Cardiac muscle cell (in vitro differentiated cells and primary cell): ENCODE data around the gene NPLOC4. TPM values are rescaled to one million over a fixed set of nuclear protein-coding genes. Genes with fewer than 3 reads are reported as not detected.

ENCODE experiments used
- DNase-seq, 2 donors: peaks; one replicate each; pipeline versions ENCODE4 v3.0.0 to v3.0.0-alpha.2; 2010 to 2017; ENCODE audit warnings: low read depth in 1 of 2, low spot score in 1 of 2
- H3K27ac ChIP-seq: fragments of 200-600 bp; sonication (generic); 2 replicates; pipeline ENCODE4 v1.5.1; 2016
- H3K27me3 ChIP-seq: fragments of 200-600 bp; sonication (generic); 2 replicates; pipeline ENCODE4 v1.6.0; 2016; ENCODE audit warnings: control low read depth
- H3K36me3 ChIP-seq: fragments of 200-600 bp; sonication (generic); 2 replicates; pipeline ENCODE4 v1.5.1; 2016; ENCODE audit warnings: control low read depth
- H3K4me1 ChIP-seq: fragments of 200-600 bp; sonication (generic); 2 replicates; pipeline ENCODE4 v1.8.1; 2017; ENCODE audit warnings: low read depth, mild to moderate bottlenecking, mixed run types
- H3K4me3 ChIP-seq: fragments of 200-600 bp; sonication (generic); 2 replicates; pipeline ENCODE4 v1.5.1; 2016; ENCODE audit warnings: mild to moderate bottlenecking
- H3K9me3 ChIP-seq: fragments of 200-600 bp; sonication (generic); 2 replicates; pipeline ENCODE4 v1.5.1; 2017; ENCODE audit warnings: low read depth, mild to moderate bottlenecking, control low read depth
- polyA plus RNA-seq: library from polyadenylated mRNA; unstranded; fragments of >200 nt; fragmentation: Nextera tagmentation; extraction: Ambion mirVana; gene quantifications from 2 replicates; pipeline ENCODE4 v1.2.1, GENCODE V29; 2016
- total RNA-seq: library from RNA; depleted of rRNA; stranded (reverse); fragments of >200 nt; gene quantifications from 2 replicates; pipeline ENCODE4 v1.2.3, GENCODE V29; 2016
- TF ChIP-seq, protein P1 (sequence below): IDR thresholded peaks from 2 replicates; pipeline ENCODE4 v1.5.1; 2012; ENCODE audit warnings: low read depth, mild to moderate bottlenecking, low read length

NPLOC4 gene
- total and polyA plus RNA-seq, 2 experiments from 2014 or later, result 51.5 to 53.8 TPM

DNA sequence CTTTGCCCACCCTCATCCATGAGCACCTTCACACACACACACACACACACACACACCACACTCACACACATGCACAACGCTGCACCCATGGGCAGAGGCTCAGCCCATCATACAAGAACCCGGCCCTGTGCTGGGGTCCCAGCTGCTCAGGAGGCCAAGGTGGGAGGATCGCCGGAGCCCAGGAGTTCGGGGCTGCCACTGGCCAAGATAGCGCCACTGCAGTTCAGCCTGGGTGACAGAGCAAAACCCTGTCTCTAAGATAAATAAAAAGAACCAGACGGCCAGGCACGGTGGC, 112.1 kb downstream of the NPLOC4 start:
- Histone ChIP-seq H3K27ac (no peak overlapping the region), H3K27me3 (peaks cover 5% of the 10 kb centered on the region), H3K4me1 (peaks cover 14% of the 10 kb centered on the region), H3K9me3 (no peaks in the 10 kb centered on the region), H3K36me3 (no peaks in the 10 kb centered on the region), H3K4me3 (no peak overlapping the region)
- TF ChIP-seq, protein P1, sequence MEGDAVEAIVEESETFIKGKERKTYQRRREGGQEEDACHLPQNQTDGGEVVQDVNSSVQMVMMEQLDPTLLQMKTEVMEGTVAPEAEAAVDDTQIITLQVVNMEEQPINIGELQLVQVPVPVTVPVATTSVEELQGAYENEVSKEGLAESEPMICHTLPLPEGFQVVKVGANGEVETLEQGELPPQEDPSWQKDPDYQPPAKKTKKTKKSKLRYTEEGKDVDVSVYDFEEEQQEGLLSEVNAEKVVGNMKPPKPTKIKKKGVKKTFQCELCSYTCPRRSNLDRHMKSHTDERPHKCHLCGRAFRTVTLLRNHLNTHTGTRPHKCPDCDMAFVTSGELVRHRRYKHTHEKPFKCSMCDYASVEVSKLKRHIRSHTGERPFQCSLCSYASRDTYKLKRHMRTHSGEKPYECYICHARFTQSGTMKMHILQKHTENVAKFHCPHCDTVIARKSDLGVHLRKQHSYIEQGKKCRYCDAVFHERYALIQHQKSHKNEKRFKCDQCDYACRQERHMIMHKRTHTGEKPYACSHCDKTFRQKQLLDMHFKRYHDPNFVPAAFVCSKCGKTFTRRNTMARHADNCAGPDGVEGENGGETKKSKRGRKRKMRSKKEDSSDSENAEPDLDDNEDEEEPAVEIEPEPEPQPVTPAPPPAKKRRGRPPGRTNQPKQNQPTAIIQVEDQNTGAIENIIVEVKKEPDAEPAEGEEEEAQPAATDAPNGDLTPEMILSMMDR, result no peak
- no peak for DNase-seq

- no peak for DNase-seq
- no peaks in the 10 kb centered on the region for H3K9me3 ChIP-seq
- peaks cover 5% of the 10 kb centered on the region for H3K27me3 ChIP-seq
- peaks cover 18% of the 10 kb centered on the region for H3K4me1 ChIP-seq
- no peak overlapping the region for H3K4me3 ChIP-seq
- H3K36me3 ChIP-seq, result no peaks in the 10 kb centered on the region
- TF ChIP-seq, protein P1, result no peak
- H3K27ac ChIP-seq, result no peak overlapping the region
Observed at GRCh38 chr17:81524039-81524864, 112.7 kb downstream of the NPLOC4 start.

DNA sequence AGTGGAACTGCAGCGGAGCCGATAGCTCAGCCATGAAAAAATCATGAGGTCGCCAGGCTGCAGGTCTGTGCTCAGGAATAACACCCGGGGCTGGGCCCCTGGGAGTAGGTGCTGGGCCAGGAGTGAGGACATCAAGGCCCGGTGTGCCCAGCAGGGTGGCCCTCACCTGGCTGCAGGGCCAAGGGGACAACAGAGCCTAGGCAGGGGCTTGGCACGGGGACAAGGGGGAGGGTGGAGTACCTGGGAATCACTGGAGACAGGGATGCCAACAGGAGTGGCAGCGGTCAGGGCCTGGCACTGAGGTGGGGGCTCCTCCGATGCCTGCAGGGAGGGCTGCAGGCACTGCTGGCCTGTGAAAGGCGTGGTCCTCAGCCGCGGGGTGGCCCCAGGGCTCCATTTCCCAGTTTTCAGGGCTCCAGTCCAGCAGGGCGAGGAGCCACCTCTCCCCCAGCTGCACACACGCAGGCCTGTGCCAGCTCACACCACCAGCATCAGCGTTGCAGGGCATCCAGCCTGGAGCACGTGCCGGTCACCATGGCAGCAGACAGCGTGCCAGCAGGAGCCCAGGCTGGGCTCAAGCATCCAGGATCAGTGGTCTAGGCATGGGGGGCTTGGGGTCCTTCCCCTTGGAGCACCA, 113.4 kb downstream of the NPLOC4 start:
- Histone ChIP-seq H3K27ac (no peak overlapping the region), H3K36me3 (no peaks in the 10 kb centered on the region), H3K4me3 (no peak overlapping the region), H3K9me3 (no peaks in the 10 kb centered on the region), H3K27me3 (peaks cover 5% of the 10 kb centered on the region), H3K4me1 (peaks cover 20% of the 10 kb centered on the region)
- TF ChIP-seq, protein P1, result no peak
- peak in 1 of 2 donors; percentile 27 for DNase-seq

- TF ChIP-seq, protein P1, result peak; percentile 50
- Histone ChIP-seq H3K27ac (no peak overlapping the region), H3K4me1 (peaks cover 27% of the 10 kb centered on the region), H3K36me3 (no peaks in the 10 kb centered on the region), H3K9me3 (no peaks in the 10 kb centered on the region), H3K27me3 (peaks cover 5% of the 10 kb centered on the region), H3K4me3 (no peak overlapping the region)
- DNase-seq, result peak; percentile 54 to 89
Observed at GRCh38 chr17:81522491-81523401, 114.2 kb downstream of the NPLOC4 start.
